SK-N-SH treated with all-trans-retinoic acid at 6 μM for 48 hours (cell line): Measurements from ENCODE around the gene RBM42.

Experiments used
- CSRNP3 ChIP-seq: fragments of 250-450 bp; sonication (Bioruptor Pico); IDR thresholded peaks from 2 replicates; pipeline ENCODE4 v1.5.1; 2021; ENCODE audit warnings: mild to moderate bottlenecking, moderate library complexity
- ESRRG ChIP-seq: fragments of 250-450 bp; sonication (Bioruptor Pico); IDR thresholded peaks from 2 replicates; pipeline ENCODE4 v1.6.1; 2021; ENCODE audit warnings: mild to moderate bottlenecking
- ISL1 ChIP-seq: fragments of 250-450 bp; sonication (Bioruptor Pico); IDR thresholded peaks from 2 replicates; pipeline ENCODE4 v2.1.2; 2022; ENCODE audit warnings: mild to moderate bottlenecking, moderate library complexity
- OSR1 ChIP-seq: fragments of 250-450 bp; sonication (Bioruptor Pico); IDR thresholded peaks from 2 replicates; pipeline ENCODE4 v1.8.0; 2022; ENCODE audit warnings: moderate library complexity, mild to moderate bottlenecking, inconsistent platforms
- PATZ1 ChIP-seq: fragments of 250-450 bp; sonication (Bioruptor Pico); IDR thresholded peaks from 2 replicates; pipeline ENCODE4 v1.8.0; 2020; ENCODE audit warnings: mild to moderate bottlenecking, moderate library complexity, borderline replicate concordance
- SNAI2 ChIP-seq: fragments of 250-450 bp; sonication (Bioruptor Pico); IDR thresholded peaks from 2 replicates; pipeline ENCODE4 v1.5.0; 2020; ENCODE audit warnings: mild to moderate bottlenecking, moderate library complexity
- ZNF8 ChIP-seq: fragments of 450-650 bp; formaldehyde crosslinking; IDR thresholded peaks from 2 replicates; pipeline ENCODE4 v1.5.0; 2020; ENCODE audit warnings: mild to moderate bottlenecking, moderate library complexity

GRCh38 chr19:35608251-35608650, 20.6 kb upstream of the RBM42 start:
- TF ChIP-seq ESRRG (CRISPR knock-in tag): no peak
- no peak for TF ChIP-seq ISL1 (CRISPR knock-in tag)
- TF ChIP-seq PATZ1: no peak
- TF ChIP-seq ZNF8 (CRISPR knock-in tag): no peak
- TF ChIP-seq CSRNP3: no peak
- TF ChIP-seq SNAI2 (CRISPR knock-in tag): no peak
- TF ChIP-seq OSR1: no peak
